Measurements from ENCODE around the gene OLA1.

GRCh38 chr2:174142290-174142689 is 106.0 kb downstream of the OLA1 start:
- TF ChIP-seq SMC3 (IDR thresholded peaks at IDR 0.05; ENCODE audit: low read depth, low read length) (no peak), POLR2A (IDR thresholded peaks at IDR 0.05; ENCODE audit: low read depth, low read length) (no peak), CTCF (conservative IDR thresholded peaks at IDR 0.05; ENCODE audit: low read depth, low read length) (no peak), RAD21 (IDR thresholded peaks at IDR 0.05; ENCODE audit: low read length) (no peak), ELK1 (IDR thresholded peaks at IDR 0.05; ENCODE audit: borderline replicate concordance, low read depth, low read length) (no peak)

All from IMR-90 (cell line).